GM18519 (cell line): Measurements from ENCODE around the gene CCDC159.
"Not testable (repeated sequence)": the region's sequence is repeated elsewhere in the genome, so short reads cannot be mapped to it uniquely, and the experiment has no call there.

Experiments
- ATAC-seq: cut with Tn5 transposase; IDR thresholded peaks from one replicate; pipeline ENCODE4 v1.9.1; 2021; ENCODE audit warnings: mild to moderate bottlenecking, moderate library complexity; ENCODE audit not compliant: unreplicated experiment, low FRiP score

Gene CCDC159

DNA sequence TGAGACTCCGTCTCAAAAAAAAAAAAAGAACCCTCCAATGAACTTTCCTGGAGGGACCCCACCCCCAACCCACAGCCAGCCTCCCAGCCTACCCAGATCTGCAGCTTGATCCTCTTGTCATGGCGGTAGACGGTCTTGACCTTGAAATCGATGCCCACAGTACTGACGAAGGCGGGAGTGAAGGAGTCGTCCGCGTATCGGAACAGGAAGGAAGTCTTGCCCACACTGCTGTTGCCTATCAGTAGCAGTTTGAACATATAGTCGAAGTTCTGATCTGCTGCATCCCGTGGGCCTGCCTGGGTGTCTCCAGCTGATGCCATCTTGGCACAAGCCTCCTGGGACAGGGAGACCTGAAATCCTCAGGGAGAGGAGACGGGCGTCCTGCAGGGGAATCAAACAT is 9.2 kb upstream of the CCDC159 start:
- ATAC-seq = no peak

DNA sequence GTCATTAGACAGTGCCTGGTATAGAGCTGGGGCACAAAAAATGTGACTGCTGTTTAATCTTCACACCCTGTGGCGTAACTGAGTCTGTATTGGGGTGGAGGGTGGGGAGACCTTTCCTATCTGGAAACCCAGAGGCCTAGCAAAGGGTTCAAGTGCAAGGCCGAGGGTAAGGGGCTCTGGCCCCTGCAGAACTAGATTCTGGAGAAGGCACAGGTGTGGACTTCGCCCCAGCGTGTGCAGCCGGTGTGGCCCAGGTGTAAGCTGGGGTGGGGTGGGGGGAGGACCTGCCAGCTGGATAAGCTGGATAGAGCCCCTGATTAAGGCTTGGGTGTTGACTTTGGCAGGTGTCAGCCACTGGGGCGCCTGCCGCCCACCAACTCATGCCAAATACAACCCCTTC is 8.2 kb upstream of the CCDC159 start:
- ATAC-seq = no peak

DNA sequence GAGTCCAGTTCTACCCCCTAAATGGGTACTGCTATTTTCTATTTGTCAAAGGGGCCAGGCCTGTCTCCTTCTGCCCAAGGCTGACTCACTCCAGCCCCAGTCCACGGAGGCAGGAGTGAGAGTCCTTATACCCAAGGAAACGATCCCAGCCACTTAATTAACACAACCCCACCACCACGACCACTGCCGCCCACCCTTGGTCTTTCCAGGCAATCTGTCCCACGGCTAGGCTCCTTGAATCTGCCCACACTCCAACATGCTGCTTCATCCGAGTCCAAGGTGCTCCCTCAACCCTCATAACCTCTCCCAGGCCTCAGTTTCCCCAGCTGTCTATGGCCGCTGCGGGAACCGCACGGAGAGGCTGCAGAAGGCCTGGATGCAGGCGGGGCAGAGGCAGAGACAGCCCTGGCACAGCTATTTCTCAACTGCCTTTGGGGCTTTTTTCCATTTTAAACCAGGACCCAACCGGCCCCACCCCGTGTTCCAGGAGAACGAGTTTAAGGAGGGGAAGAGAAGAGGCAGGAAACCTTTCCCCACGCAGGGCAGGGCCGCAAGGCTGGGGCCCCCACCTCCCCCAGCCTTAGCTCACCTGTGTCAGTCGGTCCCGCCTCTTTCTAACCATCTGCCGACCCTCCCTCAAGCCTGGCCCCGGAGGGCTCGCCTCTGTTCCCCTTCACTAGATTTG is 7.6 kb upstream of the CCDC159 start:
- ATAC-seq = no peak

DNA sequence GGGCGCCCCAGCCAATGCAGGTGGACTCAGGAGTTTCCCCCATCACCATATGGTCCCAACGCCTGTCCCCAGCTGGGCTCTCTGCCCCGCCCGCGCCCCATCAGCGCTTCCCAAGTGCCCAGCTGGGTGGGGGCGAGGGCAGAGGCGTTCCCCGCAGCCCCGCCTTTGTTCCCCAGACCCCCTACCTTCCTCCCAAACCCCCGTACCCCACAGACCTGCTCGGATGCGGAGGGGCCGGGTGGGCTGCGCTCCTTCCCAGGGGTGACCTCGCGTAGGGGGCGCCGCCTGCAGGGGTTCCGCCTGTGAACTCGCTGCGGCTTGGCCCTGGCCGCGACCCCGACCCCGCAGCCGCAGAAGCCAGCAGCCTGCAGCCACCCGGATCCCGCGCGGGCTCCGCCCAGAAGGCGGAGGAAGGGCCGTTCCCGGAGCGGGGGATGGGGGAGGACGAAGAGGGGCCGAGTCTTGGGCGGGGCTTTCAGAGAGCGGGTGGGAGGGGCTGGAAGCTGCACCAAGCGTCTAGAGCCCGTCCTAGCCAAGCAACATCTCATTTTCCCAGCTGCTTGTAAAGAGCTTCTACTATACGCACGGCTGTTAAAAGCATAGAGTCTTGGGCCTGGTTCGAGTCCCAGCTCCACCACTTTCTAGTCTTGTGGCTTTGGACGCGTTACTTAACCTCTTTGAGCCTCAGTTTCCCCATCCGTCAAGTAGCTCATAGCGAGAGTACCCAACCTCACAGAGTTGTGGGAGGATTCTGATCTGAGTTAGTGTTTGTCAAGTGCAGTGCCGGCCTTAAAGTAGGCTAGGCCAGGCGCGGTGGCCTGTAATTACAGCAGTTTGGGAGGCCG is 6.8 kb upstream of the CCDC159 start, which contains the start of gene RAB3D:
TSS of gene RAB3D (minus strand) at position 404 of the 845 bp plus-strand sequence. CDS start 2,258 bp downstream, outside the sequence.
- no peak for ATAC-seq

DNA sequence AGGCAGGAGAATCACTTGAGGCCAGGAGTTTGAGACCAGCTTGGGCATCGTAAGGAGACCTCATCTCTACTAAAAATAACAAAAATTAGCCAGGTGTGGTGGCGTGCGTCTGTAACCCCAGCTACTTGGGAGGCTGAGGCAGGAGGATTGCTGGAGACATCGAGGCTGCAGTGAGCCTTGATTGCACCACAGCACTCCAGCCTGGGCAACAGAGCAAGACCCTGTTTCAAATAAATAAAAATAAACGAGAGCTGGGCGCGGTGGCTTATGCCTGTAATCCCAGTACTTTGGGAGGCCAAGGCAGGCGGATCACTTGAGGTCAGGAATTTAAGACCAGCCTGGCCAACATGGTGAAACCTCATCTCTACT is 6.2 kb upstream of the CCDC159 start:
- not testable (repeated sequence) for ATAC-seq

DNA sequence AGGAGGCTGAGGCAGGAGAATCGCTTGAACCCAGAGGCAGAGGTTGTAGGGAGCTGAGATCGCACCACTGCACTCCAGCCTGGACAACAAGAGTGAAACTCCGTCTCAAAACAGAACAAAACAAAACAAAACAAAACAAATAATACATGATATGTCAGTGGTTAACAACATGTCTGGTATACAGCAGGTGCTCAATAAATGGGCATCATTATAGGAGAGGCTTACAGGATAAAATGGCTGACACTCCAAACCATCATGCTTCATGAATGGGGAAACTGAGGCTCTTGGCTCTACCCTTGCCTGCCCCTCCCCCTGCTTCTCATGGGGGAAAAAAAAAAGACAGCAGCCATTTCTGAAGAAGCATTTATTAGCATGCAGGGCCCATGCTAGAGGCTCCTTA is 3.9 kb upstream of the CCDC159 start:
- ATAC-seq = no peak

DNA sequence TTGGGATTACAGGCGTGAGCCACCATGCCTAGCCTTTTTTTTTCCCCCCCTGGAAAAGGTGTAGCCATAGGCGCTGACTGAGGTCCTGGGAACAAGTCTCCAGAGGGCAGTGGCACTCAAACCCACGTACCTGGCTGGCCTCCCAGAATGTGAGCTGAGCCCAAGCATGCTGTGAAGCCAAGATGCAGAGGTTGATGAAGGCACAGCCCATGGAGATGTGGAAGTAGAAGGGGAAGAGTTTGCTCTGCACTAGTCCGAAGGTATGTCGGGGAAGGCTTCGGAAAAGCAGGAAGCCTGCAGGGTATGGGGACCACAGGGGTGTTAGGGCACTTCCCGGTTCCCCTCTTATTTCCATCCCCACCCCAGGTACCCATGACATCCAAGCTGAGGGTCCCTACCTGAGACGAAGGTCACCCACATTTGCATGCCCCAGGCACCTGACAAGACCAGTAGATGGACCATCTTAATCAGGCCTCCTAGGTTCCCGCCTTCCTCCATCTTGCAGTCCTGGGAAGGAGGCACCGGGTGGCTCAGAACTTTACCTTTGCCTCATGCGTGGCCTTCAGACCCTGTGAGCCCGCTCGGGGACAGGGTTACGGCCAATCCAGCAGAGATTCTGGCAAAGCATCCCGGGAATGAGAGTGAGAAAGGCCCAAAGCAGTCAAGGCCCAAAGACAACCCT is 1.1 kb upstream of the CCDC159 start:
- no peak for ATAC-seq

DNA sequence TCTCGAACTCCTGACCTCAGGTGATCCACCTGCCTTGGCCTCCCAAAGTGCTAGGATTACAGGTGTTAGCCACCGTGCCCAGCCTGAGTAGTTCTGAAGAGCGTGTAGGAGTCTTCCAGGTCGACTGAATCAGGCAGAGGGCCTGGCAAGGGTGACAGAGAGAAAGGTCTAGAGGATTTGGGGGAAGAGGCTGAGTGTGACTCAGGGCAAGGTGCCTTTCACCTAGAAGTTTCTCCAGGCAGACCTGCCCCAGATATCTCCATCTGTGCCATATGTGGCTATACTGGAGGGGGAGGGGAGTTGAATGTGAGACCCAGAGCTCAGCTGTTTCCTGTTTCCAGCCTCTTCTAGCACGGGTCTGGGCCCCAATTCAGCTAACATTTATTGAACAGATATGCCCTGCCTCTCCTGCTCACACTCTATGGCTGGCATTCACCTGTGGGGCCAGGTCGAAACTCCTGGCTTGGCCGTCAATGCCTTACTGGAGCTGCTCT is 1.3 kb downstream of the CCDC159 start:
- no peak for ATAC-seq

DNA sequence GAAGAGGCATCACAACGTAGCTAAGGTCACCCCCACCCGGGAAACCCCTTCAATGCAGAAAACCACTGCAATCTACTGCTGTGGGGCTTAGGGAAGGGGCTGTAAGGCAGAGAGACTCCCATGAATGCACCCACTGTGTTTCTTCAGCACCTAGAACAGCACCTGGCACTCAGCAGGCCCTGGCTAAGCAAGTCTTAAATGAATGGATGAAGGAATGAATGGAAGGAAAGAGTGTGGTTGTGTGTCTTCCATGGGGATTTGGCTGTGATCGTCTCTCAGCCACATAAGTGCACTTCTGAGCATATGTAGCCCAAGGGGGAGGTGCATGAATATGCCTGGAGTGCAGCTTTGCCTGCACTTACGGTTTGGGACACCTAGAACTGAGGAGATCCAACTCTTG is 2.9 kb downstream of the CCDC159 start:
- no peak for ATAC-seq

DNA sequence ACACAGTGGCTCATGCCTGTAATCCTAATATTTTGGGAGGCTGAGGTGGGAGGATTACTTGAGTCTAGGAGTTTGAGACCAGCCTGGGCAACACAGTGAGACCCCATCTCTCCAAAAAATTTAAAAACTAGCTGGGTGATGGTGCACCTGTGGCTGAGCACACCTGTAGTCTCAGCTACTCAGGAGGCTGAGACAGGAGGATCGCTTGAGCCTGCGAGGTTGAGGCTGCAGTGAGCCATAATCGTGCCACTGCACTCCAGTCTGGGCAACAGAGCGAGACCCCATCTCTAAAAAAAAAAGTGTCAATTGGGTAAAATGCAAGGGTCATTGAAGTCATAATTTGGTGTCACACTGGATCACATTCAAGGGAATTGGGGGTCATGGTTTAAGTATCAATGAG is 7.8 kb downstream of the CCDC159 start:
- not testable (repeated sequence) for ATAC-seq

DNA sequence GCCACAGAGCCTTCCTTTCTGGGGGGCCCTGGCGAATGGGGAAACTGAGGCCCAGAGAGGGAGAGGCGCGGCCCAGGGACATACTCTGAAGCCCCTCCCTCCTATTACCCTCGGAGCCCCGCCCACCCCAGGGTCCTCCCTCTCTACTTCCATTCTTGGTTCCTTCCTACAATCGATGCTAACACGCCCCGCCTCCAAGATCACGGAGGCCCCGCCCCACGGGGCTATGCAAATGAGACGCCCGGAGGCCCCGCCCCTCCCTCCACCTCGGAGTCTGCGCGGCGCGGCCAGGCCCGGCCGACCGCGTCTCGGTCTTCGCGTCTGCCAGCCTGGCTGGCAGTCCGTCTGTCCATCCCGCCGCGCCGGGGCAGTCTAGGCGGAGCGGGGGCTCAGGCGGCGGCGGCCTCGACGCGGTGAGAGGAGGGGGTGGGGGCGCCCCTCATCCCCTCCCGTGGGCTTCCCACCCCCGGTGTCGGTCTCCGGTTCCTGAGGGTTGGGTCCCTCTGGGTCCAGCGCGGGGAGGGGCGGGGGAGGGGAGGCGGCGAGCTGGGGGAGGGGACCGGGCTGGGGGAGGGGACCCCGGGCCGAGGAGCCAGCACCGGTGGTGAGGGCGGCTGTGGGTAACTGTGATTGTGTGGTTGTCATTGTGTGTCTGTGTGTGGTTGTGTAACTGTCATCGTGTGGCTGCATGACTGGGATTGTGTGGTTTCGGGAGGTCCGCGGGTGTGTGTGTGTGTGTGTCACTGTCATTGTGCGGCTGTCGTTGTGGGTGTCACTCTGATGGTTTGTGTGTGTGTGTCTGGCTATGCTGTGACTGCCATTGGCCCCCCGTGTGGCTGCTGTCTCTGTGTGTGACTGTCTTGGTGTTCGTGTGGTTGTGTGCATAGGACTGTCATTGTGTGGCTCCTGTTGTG is 9.1 kb downstream of the CCDC159 start, which contains the start of gene PLPPR2:
TSS of gene PLPPR2 (plus strand) at position 273 of the 914 bp plus-strand sequence. CDS start 2,242 bp downstream, outside the sequence.
- ATAC-seq = no peak

DNA sequence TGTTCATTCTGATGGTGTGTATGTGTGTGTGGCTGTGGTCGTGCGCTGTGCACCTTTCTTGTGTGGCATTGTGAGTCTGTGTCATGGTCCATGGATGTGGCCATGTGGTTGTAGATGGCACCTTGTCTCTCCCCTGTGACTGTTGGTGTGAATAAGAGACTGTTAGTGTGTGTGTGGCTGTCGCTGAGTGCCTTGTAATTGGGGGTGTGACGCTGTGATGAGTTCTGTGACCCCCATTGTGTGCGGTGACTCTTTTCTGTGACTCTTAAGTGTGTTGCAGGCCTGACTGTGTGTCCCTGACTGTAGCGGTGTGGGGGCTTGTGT is 9.7 kb downstream of the CCDC159 start:
- ATAC-seq = no peak

DNA sequence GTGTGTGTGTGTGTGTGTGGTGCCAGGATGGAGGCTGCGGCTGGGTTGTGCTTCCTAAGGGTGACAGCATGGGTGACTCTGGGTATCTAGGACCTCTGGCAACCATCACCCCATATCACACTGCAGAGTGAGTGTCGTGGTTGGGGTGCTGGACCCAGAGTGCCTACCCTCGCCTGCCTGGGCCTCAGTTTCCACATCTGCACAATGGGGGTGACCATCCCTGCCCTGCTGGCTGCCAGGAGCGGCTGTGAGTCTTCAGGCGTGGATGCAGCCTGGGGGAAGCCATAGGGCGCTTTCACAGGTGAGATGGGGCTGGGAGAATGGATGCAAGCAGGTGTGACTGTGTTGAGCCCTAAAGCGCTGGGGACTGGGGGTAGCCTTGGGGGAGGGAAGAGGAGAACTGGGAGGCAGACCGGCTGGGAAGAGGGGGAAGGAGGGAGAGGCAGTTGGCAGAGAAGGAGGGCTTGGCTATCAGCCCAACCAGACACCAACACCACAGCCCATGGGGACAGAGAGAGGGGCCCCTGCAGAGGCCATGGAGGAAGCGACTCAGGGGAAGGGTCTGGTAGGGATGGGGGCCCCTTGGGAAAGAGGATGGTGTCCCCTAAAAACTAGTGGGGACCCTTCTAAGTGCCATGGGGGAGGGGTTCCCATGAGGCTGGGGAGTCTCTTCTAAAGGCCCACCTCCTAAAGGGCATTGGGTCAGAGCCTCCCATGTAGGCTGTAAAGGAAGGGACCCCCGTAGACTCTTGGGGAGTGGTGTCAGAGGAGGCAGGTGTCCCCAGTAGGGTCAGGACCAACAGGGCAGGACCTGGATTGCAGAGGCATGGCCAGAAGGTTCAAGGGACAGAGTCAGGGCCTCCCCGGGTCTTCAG is 10.6 kb downstream of the CCDC159 start:
- no peak for ATAC-seq

DNA sequence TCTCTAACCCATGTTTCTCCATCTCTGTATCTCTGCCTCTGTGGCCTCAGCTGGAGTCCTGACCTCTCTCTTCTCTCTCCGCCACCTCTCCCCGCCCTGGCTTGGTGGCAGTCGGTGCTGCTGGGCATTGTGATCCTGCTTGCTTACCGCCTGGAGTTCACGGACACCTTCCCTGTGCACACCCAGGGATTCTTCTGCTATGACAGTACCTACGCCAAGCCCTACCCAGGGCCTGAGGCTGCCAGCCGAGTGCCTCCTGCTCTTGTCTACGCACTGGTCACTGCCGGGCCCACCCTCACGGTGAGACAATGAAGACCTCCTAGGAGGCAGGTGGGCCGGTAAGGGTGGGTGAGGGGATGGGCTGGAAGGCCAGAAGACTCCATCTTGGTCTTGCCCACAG is 13.1 kb downstream of the CCDC159 start:
- no peak for ATAC-seq

DNA sequence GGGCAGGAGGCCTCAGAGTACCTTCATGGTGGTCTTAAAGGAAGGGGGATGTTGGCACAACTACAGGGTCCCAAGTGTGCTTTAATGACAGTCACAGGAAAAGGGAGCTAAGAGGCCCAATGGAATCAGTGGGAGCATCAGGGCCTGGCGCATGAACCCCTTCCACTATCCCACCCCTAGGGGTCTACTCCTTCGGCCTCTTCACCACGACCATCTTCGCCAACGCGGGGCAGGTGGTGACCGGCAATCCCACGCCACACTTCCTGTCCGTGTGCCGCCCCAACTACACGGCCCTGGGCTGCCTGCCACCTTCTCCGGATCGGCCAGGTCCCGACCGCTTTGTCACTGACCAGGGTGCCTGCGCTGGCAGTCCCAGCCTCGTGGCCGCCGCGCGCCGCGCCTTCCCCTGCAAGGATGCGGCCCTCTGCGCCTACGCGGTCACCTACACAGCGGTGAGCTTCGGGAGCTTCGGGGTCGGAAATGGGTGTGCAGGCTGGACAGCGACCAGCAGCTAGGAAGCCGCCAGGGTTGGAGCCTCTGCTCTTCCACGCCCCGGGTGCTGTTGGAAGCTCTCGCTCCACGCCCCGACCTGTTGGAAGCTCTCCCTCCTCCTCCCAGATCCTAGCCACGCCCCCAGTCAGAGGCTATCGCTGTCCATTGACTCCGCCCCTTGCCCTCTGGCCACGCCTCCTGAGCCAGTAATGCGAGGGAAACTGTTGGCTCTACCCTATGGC is 14.9 kb downstream of the CCDC159 start:
- no peak for ATAC-seq

DNA sequence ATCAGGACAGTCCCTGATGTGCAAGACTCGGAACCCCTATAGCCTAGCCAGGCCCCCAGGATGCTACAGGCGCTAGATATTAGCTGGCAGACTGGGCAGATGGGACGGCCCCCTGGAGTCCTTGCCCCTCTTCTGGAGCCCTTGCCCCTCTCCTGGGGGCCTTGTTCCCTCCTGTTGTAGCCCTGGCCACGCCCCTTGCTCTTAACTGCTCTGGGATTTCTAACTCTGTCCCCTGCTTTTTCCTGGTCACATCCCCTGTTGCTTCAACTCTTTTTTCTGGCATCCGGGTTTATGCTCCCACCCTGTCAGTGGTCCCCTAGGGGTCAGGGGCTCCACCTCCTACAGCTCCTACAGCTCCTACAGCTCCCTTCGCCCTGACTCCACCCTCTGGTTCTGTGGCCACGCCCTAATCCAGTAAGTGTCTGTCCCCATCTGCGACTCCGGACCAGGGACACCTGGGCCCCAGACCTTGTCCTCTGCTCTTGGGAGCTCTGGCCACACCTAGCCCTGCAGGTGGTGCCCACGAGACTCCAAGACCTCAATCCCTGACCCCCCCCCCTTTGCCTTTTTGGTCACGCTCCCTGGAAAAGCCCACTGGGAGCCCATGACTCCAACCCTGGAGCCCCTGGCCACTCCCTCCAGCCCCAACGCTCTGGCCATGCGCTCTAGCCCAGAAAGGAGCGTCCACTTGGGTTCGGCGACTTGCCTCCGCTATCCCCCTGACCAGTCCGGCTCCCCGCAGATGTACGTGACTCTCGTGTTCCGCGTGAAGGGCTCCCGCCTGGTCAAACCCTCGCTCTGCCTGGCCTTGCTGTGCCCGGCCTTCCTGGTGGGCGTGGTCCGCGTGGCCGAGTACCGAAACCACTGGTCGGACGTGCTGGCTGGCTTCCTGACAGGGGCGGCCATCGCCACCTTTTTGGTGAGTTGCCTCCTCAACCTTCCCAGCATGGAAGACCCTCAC is 15.7 kb downstream of the CCDC159 start:
- ATAC-seq = no peak

DNA sequence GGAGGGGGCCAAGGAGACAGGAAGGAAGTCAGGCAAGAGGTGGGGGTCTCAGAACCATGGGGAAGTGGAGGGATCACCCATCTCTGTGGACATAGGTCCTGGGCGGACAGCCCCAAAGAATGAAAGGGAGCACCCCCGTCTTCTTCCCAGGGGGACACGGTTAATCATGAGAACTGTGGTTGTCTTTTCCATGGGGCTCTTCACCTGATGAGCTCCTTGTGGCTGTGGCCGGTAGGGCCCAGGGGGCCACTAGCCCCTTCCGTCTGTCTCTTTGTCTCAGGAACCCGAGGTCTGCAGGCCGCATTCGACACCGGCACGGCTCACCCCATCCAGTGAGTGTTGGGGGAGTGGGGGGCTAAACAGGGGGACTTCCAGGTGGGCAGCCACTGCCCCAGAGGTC is 17.6 kb downstream of the CCDC159 start:
- no peak for ATAC-seq
